NCI-H146 treated with DMSO at 0.1 percent for 48 hours (cell line): Measurements from ENCODE around the gene IDH3A.
A peak's percentile ranks its signal among the peaks of the same experiment; 100 is the strongest.

ENCODE experiments used
- DNase-seq: peaks from one replicate; lab custom pipeline; 2025; ENCODE audit not compliant: unreplicated experiment; lab: John Stamatoyannopoulos, UW

IDH3A gene

GRCh38 chr15:78201281-78202190 is 52.4 kb downstream of the IDH3A start:
- DNase-seq, result no peak

GRCh38 chr15:78203346-78204225 is 54.4 kb downstream of the IDH3A start:
- no peak for DNase-seq

GRCh38 chr15:78204351-78205309 is 55.5 kb downstream of the IDH3A start:
- DNase-seq, result no peak

GRCh38 chr15:78205337-78205736 is 56.2 kb downstream of the IDH3A start:
- no peak for DNase-seq

- no peak for DNase-seq
Observed at GRCh38 chr15:78205856-78206255, 56.7 kb downstream of the IDH3A start.

- DNase-seq, result no peak
Observed at GRCh38 chr15:78206326-78207109, 57.4 kb downstream of the IDH3A start.

GRCh38 chr15:78207110-78207458 is 57.9 kb downstream of the IDH3A start:
- DNase-seq, result no peak

GRCh38 chr15:78207641-78208340 is 58.6 kb downstream of the IDH3A start:
- DNase-seq, result no peak

GRCh38 chr15:78208341-78208844 is 59.2 kb downstream of the IDH3A start:
- DNase-seq, result no peak

GRCh38 chr15:78208887-78209645 is 59.9 kb downstream of the IDH3A start:
- no peak for DNase-seq

GRCh38 chr15:78209646-78210348 is 60.6 kb downstream of the IDH3A start:
- DNase-seq, result no peak

- DNase-seq, result no peak
Observed at GRCh38 chr15:78210349-78210717, 61.2 kb downstream of the IDH3A start.

GRCh38 chr15:78211189-78211921 is 62.2 kb downstream of the IDH3A start:
- peak; percentile 38 for DNase-seq

GRCh38 chr15:78212008-78212407 is 62.8 kb downstream of the IDH3A start:
- no peak for DNase-seq

- peak; percentile 90 for DNase-seq
Observed at GRCh38 chr15:78212546-78213424, 63.6 kb downstream of the IDH3A start.

- no peak for DNase-seq
Observed at GRCh38 chr15:78213425-78213750, 64.2 kb downstream of the IDH3A start.
